Measurements from ENCODE around the gene ZNF256. TPM values are rescaled to one million over a fixed set of nuclear protein-coding genes. Genes with fewer than 3 reads are reported as not detected.

Gene ZNF256
- total and polyA plus RNA-seq, 9 of the 15 experiments (the other 6 are each of a cell fraction or from before 2014, with no cell fraction given), result 0.07 to 0.36 (median 0.21) TPM; not detected in 1

- TF ChIP-seq GTF3C2 (IDR thresholded peaks at IDR 0.05; ENCODE audit: borderline replicate concordance, extremely low read depth, insufficient read length), result no peak
- no peak for TF ChIP-seq CBX1 (IDR thresholded peaks at IDR 0.05; ENCODE audit: low read depth)
These were observed 1.2 kb downstream of the ZNF256 start (continued) for GRCh38 chr19:57946316-57946715.

- Histone ChIP-seq H2AFZ (ENCODE audit: low read depth, low read length) (no peak overlapping the region), H3K27me3 (ENCODE audit: control insufficient read depth in 2 of 2, insufficient read depth in 2 of 2, low read length in 2 of 2) (no peaks in the 10 kb centered on the region), H3K4me3 (no peak overlapping the region), H3K9me3 (replicated peaks; ENCODE audit: control insufficient read depth, insufficient read depth, low read depth, low read length) (no peaks in the 10 kb centered on the region; the same call in 1 of the 2 replicates), H3K9ac (ENCODE audit: insufficient read depth in 1 of 2, low read depth in 2 of 2, low read length in 2 of 2) (no peak overlapping the region), H3K27ac (ENCODE audit: extremely low read depth, low read depth, low read length) (no peak overlapping the region), H3K9me1 (ENCODE audit: control insufficient read depth, insufficient read depth, low read length) (no peaks in the 10 kb centered on the region), H3K4me2 (ENCODE audit: insufficient read depth, low read length) (no peak overlapping the region), H3K4me1 (replicated peaks in 1 of 2; ENCODE audit: control insufficient read depth in 2 of 2, insufficient read depth in 2 of 2, low read length in 2 of 2) (no peaks in the 10 kb centered on the region), H3K36me3 (ENCODE audit: control insufficient read depth, insufficient read depth, low read length) (no peaks in the 10 kb centered on the region), H3K79me2 (ENCODE audit: control insufficient read depth, insufficient read depth, low read length) (no peaks in the 10 kb centered on the region), H4K20me1 (replicated peaks; ENCODE audit: control insufficient read depth, insufficient read depth, low read length) (no peaks in the 10 kb centered on the region)
- ATAC-seq (no peak), FAIRE-seq (no peak), DNase-seq (ENCODE audit: extremely low read depth in 1 of 4, low spot score in 3 of 4) (no peak)
- 0% methylated on average over 3 of the region's 3 CpGs for WGBS (ENCODE audit: insufficient coverage, low coverage, missing lambda C conversion rate)
- BruUV-seq (replicated peaks), result no TSS peak
- TF ChIP-seq ZNF75A (CRISPR knock-in tag; IDR thresholded peaks at IDR 0.05), result peak; percentile 67; the same call in 1 of the 2 replicates
- TF ChIP-seq STAG1 (CRISPR knock-in tag; IDR thresholded peaks at IDR 0.05; ENCODE audit: borderline replicate concordance), result no peak
- no peak for TF ChIP-seq NKRF (IDR thresholded peaks at IDR 0.05; ENCODE audit: borderline replicate concordance)
- no peak for TF ChIP-seq CXXC5 (CRISPR knock-in tag; IDR thresholded peaks at IDR 0.05)
- POLR2A ChIA-PET, result no interaction called here
- in situ Hi-C loops (cut with MboI) (no loop called here), intact Hi-C loops (cut with micrococcal nuclease) (no loop called here)
- CTCF ChIA-PET (ENCODE audit: low intra/inter-chr PET ratio), result no interaction called here
These were observed 5.9 kb downstream of the ZNF256 start for GRCh38 chr19:57941593-57941992.

Data from K562 (cell line).